ENCODE measurements around the gene BTN1A1. TPM values are rescaled to one million over a fixed set of nuclear protein-coding genes. Genes with fewer than 3 reads are reported as not detected.

The BTN1A1 gene
- total and polyA plus RNA-seq, 10 of the 15 experiments (the other 5 are each of a cell fraction or from before 2014, with no cell fraction given), result 0.05 to 2.2 (median 0.87) TPM

- Histone ChIP-seq H4K20me1 (ENCODE audit: control insufficient read depth, insufficient read depth) (no peaks in the 10 kb centered on the region), H2AFZ (ENCODE audit: control insufficient read depth, low read depth, low read length) (no peak overlapping the region), H3K4me1 (ENCODE audit: control insufficient read depth, insufficient read depth, low read length) (0 out of 2 replicates have a peak, but pooled peaks cover 3% of the 10 kb centered on the region), H3K4me3 (no peak overlapping the region; the same call in 1 of the 2 replicates), H3K79me2 (ENCODE audit: control insufficient read depth, insufficient read depth, low read length) (no peaks in the 10 kb centered on the region), H3K27me3 (replicated peaks in 1 of 2; ENCODE audit: control insufficient read depth in 2 of 2, insufficient read depth in 2 of 2, low read length in 1 of 2) (no peaks in the 10 kb centered on the region), H3K27ac (ENCODE audit: control insufficient read depth, insufficient read depth) (no peak overlapping the region), H3K9me3 (replicated peaks; ENCODE audit: control insufficient read depth, insufficient read depth, low read length) (no peaks in the 10 kb centered on the region; the same call in 2 of the 3 replicates), H3K9ac (ENCODE audit: control insufficient read depth, insufficient read depth, low read length) (no peak overlapping the region), H3K4me2 (ENCODE audit: control insufficient read depth, insufficient read depth) (peak overlapping the region; percentile 70; the same call in 1 of the 2 replicates), H3K36me3 (ENCODE audit: control insufficient read depth in 2 of 2, insufficient read depth in 2 of 2, low read length in 1 of 2) (no peaks in the 10 kb centered on the region)
- no TSS peak for BruUV-seq (replicated peaks)
- intact Hi-C loops (cut with micrococcal nuclease; ENCODE audit: unreplicated experiment) (loop anchor here (10.0 kb wide), 1 partner anchor 382 kb away; no protein-coding TSS in a partner anchor), in situ Hi-C loops (cut with MboI) (no loop called here)
- no peak for DNase-seq (ENCODE audit: low read depth, low spot score)
- SMC1A ChIA-PET (ENCODE audit: uncharacterized antibody, unreplicated experiment), result interaction anchor here (0.7 to 1.5 kb wide), 10 partner anchors 8 to 227 kb away, joined by 3 to 14 read pairs (median 4); no protein-coding TSS in a partner anchor
- RAD21 ChIA-PET (ENCODE audit: unreplicated experiment), result interaction anchor here (0.8 to 1.9 kb wide), 6 partner anchors 13 to 265 kb away, joined by 3 to 16 read pairs (median 4); partner anchors contain the start of gene HMGN4
- FAIRE-seq, result peak; percentile 23
- POLR2A ChIA-PET, result interaction anchor here (1.0 to 1.3 kb wide), 3 partner anchors 13 to 82 kb away, joined by 3 to 5 read pairs (median 4); no protein-coding TSS in a partner anchor
- CTCF ChIA-PET, result interaction anchor here (0.8 to 2.2 kb wide), 4 partner anchors 13 to 227 kb away, joined by 4 to 8 read pairs (median 5); no protein-coding TSS in a partner anchor
- WGBS (ENCODE audit: insufficient coverage, insufficient replicate concordance, low lambda C conversion rate, missing lambda C conversion rate), result 10% methylated on average over 16 of the region's 16 CpGs
- peak; percentile 27 for ATAC-seq
- TF ChIP-seq SMAD5 (IDR thresholded peaks at IDR 0.05; ENCODE audit: low read depth) (no peak), ZBTB11 (CRISPR knock-in tag; IDR thresholded peaks at IDR 0.05) (no peak), KLF5 (IDR thresholded peaks at IDR 0.05; ENCODE audit: partially characterized antibody) (no peak), NRF1 (conservative IDR thresholded peaks at IDR 0.05; ENCODE audit: low read depth, low read length) (no peak), ATF2 (IDR thresholded peaks at IDR 0.05; ENCODE audit: low read length) (no peak), CHD2 (IDR thresholded peaks at IDR 0.05; ENCODE audit: borderline replicate concordance, low read depth, low read length) (no peak), POLR2A (IDR thresholded peaks at IDR 0.05; ENCODE audit: low read depth, low read length) (no peak), MYC (IDR thresholded peaks at IDR 0.05; ENCODE audit: insufficient read depth, insufficient read length, insufficient replicate concordance, low read length, severe bottlenecking) (no peak), SREBF1 (IDR thresholded peaks at IDR 0.05; ENCODE audit: low read length) (no peak), FOXM1 (IDR thresholded peaks at IDR 0.05; ENCODE audit: low read depth, low read length) (no peak), ZSCAN29 (IDR thresholded peaks at IDR 0.05) (peak; percentile 96), E2F4 (IDR thresholded peaks at IDR 0.05; ENCODE audit: low read depth, low read length) (no peak), MLLT1 (IDR thresholded peaks at IDR 0.05) (no peak)
These were observed 56.4 kb downstream of the BTN1A1 start for GRCh38 chr6:26556263-26557070.

Measured in GM12878 (cell line).